ENCODE data around the gene SLC6A3.

Gene SLC6A3

DNA sequence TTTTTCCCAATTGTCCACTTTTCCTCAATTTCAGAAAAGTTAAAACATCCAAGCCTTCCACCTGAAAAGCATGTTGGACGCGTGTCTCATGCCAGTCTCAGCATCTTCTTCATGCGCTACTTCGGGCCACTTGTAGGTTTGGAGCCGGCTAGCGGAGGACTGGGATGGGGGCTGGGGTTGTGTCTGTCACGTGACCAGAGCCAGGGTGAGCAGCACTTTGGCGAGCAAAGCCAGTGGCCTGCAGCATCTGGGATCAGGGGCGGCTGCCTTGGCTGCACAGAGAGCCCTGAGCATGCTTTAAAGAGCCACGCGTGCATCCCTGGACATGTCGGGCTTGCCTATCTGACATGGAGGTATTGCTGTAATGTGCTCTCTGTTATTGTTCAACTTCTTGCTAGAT, 41.2 kb downstream of the SLC6A3 start:
- DNase-seq, result no peak

DNA sequence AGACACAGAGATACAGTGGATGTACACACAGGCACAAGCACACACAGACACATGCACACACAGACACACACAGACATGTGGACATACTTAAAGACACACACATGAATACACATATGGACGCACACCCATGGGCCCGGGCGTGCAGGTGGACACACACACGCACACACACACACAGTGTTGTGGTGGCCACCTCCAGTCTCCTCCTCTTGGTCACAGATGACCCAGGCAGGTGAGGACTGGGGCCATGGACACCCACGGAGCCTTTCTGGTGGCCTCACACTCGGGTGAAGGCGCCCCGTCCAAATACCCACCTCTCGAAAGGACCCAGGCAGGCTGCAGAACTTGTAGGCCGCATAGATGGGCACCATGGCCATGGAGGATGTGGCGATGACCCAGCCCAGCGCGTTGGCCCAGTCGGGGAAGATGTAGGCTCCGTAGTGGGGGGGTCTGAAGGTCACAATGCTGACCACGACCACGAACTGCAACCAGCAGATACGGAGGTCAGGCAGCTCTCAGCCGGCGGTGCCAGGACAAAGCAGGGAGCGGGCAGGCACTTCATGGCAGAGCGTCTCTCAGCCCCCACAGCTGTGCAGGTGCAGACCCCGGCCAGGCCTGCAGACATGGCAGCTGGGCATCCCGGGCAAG, 42.5 kb downstream of the SLC6A3 start:
- DNase-seq, result no peak

- no peak for DNase-seq
Observed at GRCh38 chr5:1401536-1402138, 43.6 kb downstream of the SLC6A3 start.

- no peak for DNase-seq
Observed at GRCh38 chr5:1400936-1401335, 44.3 kb downstream of the SLC6A3 start.

DNA sequence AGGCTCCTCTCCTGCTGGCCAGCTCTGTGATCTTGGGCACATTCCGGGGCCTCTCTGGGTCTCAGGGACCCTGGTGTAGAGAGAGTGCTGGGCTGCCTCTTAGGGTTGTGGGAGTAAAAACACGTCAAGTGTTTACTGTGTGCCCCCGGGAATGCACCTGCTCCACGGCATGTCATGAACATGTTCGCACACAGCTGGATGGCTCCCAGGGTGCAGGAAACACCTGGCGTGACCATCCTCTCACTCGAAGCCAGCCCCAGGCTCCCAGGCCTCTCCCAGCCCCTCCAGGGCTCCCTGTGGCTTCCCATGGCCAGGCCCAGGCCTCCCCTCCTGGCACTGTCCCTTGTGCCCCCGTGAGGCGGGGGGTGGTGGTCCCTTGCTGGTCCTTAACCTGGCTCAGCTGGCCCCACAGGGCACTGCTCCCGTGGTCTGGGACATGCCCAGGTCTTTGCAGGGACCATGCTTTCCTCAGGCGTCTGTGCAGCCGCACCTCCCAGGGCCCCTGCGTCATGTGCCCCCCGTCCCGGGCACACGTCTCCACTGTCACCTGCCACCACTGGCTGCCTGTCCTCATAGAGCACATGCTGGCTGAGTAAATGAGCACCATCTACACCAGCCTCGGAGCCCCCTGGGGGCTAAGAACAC, 44.9 kb downstream of the SLC6A3 start:
- no peak for DNase-seq

DNA sequence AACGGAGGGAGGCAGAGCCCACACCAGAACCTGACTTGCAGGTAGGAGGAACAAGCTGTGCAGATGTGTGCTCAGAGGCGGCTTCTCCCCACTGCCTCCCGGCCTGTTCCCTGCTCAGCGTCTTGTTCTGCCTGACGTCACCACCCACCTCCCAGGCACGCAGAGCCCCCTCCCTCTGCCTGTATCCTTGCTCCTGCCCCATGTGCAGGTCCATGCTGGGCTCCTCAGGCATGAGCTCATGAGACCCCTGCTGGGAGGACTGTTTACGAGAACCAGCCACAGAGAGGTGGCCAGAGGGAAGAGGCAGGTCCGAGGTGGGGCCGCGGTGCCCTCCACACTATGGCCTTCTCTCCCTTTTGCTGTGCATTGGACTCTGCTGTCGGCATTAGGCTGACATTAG, 45.5 kb downstream of the SLC6A3 start:
- DNase-seq, result no peak

- DNase-seq, result no peak
Observed at GRCh38 chr5:1396293-1396816, 48.9 kb downstream of the SLC6A3 start.

- DNase-seq, result no peak
Observed at GRCh38 chr5:1394881-1395860, 50.1 kb downstream of the SLC6A3 start.

DNA sequence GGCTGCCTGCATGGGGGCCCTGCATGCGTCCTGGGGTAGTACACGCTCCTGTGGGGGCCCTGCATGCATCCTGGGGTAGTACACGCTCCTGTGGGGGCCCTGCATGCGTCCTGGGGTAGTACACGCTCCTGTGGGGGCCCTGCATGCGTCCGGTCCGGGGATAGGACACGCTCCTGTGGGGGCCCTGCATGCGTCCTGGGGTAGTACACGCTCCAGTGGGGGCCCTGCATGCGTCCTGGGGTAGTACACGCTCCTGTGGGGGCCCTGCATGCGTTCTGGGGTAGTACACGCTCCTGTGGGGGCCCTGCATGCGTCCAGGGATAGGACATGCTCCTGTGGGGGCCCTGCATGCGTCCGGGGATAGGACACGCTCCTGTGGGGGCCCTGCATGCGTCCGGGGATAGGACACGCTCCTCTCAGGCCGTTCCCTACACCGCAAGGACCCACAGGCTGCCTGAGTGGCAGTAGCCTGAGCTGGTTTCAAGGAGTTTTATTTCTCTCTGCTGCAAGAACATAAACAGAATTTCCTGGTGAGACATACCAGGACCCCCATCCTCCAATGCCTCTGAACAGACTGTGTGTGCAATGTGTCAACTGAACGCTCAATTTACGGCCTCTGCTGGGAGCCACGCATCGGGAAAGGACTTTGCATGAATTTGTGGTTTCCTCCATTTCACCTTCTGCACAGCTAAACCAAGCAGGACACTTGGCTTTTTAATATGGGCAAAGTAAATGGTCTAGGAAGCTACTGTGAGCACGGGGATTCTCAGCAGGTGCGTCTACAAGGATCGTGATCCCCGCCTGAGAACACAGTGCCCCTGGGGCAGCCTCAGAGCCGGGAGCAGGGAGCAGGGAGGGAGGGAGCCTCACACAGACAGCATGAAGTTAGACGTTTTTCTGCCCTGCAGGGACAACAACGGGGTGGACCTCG, 51.4 kb downstream of the SLC6A3 start:
- DNase-seq, result no peak

DNA sequence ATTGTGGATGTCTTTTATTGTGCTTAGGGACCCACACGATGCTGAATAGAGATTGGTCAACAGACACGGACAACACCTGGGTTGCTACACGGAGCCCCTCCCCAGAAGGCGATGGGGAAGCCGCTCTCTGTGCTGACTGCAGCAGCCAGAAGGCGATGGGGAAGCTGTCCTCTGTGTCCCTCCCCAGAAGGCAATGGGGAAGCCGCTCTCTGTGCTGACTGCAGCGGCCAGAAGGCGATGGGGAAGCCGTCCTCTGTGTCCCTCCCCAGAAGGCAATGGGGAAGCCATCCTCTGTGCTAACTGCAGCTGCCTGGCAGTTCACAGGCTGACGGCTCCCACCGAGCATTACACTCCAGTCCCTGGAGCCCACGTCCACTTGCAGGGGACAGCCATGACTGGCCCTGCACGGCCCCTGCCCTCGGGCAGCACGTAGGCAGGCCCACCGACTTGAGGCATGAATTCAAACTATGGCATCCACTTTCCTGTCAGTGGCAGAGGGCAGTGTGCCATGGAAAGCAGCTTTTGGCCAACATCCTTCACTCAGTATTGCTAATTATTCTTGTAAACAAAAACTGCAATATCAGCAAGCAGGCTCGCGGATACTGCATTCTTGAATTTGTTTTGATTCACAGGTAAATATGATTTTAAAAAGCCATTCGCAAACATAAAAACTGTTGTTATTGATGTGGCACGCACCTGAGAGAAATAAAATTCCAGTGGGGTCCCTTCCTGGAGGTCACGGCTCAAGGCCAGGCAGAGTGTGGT, 52.3 kb downstream of the SLC6A3 start:
- no peak for DNase-seq

- DNase-seq, result no peak
Observed at GRCh38 chr5:1392261-1392660, 53.0 kb downstream of the SLC6A3 start.

GRCh38 chr5:1391691-1392090, 53.5 kb downstream of the SLC6A3 start:
- no peak for DNase-seq

GRCh38 chr5:1390861-1391600, 54.2 kb downstream of the SLC6A3 start:
- DNase-seq, result no peak

- no peak for DNase-seq
Observed at GRCh38 chr5:1390333-1390732, 54.9 kb downstream of the SLC6A3 start.

GRCh38 chr5:1388383-1388967, 56.8 kb downstream of the SLC6A3 start:
- DNase-seq, result no peak

DNA sequence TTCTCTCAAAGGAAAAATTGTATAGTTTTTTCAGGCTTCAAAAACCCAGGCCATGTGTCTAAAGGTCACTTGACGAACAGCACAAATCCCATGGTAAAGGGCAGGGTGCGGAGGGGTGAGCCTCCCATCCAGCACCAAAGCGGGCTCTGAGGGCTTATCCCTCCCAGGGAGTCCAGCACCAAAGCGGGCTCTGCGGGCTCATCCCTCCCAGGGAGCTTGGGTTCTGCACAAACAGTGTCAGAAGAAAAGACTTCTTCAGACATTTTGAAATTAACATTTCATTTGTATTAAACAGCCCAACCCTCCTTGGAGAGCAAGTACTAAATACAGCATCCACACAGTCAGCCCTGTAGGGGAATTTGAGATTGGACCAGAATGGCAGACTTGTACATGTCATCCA, 57.4 kb downstream of the SLC6A3 start:
- no peak for DNase-seq

DNA sequence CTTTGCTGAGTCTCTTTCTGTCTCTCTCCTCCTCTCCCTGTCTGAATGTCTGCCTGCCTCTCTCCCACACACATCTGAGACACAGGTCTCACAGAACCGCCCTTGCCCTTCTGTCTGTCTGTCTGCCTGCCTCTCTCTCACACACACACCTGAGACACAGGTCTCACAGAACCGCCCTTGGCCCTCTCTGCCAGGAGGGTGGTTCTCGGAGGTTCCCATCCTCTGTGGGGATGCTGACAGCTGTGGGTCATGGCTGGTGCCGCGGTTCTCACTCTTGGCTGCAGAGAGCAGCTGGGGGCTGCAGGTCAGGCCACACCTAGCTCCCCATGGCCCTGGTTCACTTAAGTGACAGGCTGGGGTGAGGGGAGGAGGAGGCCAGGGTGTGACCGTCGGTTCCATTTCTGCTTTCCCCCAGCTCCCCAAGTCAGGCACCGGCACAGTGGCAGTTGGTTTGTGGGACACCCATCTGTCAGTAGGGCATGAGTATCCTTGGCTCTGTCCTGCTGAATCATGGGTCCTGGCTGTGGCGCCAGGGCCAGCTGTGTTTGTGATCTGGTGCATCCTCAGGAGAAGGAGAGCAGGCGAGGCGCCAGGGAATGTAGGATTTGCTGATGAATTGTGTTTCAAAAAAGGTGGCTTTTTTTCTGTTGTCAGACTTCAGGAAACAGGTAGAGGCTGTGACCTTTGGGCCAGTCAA, 58.0 kb downstream of the SLC6A3 start:
- DNase-seq, result no peak

DNA sequence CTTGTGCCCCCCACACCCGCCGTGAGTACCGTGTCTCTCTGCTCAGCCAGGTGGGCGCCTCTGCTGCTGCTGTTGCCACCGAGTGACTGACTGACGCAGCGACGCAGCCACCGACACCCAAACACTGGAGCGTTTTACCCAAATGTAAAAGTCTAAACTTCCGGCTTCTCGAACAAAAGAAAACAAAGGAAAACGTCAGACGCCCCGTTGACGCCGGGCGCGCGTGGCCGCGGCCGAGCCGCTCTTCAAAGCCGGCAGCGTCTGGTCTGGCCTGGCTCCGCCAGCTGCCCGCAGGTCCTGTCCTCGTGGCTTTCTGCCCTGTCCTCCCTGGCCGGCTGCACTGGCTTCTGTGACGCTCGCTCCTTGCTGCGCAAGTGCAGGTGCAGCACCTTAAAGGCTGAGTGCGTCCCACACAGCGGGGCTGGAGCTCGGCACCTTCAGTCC, 58.9 kb downstream of the SLC6A3 start:
- peak; percentile 71 for DNase-seq
